ENCODE results near the gene GATA3.
"Not testable (repeated sequence)": the region's sequence is repeated elsewhere in the genome, so short reads cannot be mapped to it uniquely, and the experiment has no call there.

Gene GATA3

GRCh38 chr10:8017277-8017676 is 37.2 kb upstream of the GATA3 start:
- no peak overlapping the region for H3K4me3 ChIP-seq (ENCODE audit: low read depth, low read length)
- TF ChIP-seq CTCF (IDR thresholded peaks at IDR 0.05; ENCODE audit: low read depth, low read length) = no peak
- in situ Hi-C loops (cut with HindIII; ENCODE audit: low sequenced_read_pairs) = no loop called here
- DNase-seq (ENCODE audit: low read depth, low spot score) = no peak

- DNase-seq (ENCODE audit: low read depth, low spot score) = no peak
- TF ChIP-seq CTCF (IDR thresholded peaks at IDR 0.05; ENCODE audit: low read depth, low read length) = no peak
- in situ Hi-C loops (cut with HindIII; ENCODE audit: low sequenced_read_pairs) = no loop called here
- H3K4me3 ChIP-seq (ENCODE audit: low read depth, low read length) = no peak overlapping the region
These were observed 31.2 kb upstream of the GATA3 start for GRCh38 chr10:8023321-8023720.

- in situ Hi-C loops (cut with HindIII; ENCODE audit: low sequenced_read_pairs) = no loop called here
- TF ChIP-seq CTCF (IDR thresholded peaks at IDR 0.05; ENCODE audit: low read depth, low read length) = no peak
- DNase-seq (ENCODE audit: low read depth, low spot score) = no peak
- H3K4me3 ChIP-seq (ENCODE audit: low read depth, low read length) = no peak overlapping the region
These were observed 30.6 kb upstream of the GATA3 start for GRCh38 chr10:8023851-8024250.

GRCh38 chr10:8026349-8027259 is 27.9 kb upstream of the GATA3 start:
- DNase-seq (ENCODE audit: low read depth, low spot score) = no peak
- no peak overlapping the region for H3K4me3 ChIP-seq (ENCODE audit: low read depth, low read length)
- no peak for TF ChIP-seq CTCF (IDR thresholded peaks at IDR 0.05; ENCODE audit: low read depth, low read length)
- in situ Hi-C loops (cut with HindIII; ENCODE audit: low sequenced_read_pairs) = no loop called here

GRCh38 chr10:8031211-8031610 is 23.3 kb upstream of the GATA3 start:
- DNase-seq (ENCODE audit: low read depth, low spot score); H3K4me3 ChIP-seq (ENCODE audit: low read depth, low read length); in situ Hi-C loops (cut with HindIII; ENCODE audit: low sequenced_read_pairs): not testable (repeated sequence)

GRCh38 chr10:8032558-8032957 is 21.9 kb upstream of the GATA3 start:
- TF ChIP-seq CTCF (IDR thresholded peaks at IDR 0.05; ENCODE audit: low read depth, low read length) = no peak
- no peak overlapping the region for H3K4me3 ChIP-seq (ENCODE audit: low read depth, low read length)
- in situ Hi-C loops (cut with HindIII; ENCODE audit: low sequenced_read_pairs) = no loop called here
- DNase-seq (ENCODE audit: low read depth, low spot score) = no peak

DNA sequence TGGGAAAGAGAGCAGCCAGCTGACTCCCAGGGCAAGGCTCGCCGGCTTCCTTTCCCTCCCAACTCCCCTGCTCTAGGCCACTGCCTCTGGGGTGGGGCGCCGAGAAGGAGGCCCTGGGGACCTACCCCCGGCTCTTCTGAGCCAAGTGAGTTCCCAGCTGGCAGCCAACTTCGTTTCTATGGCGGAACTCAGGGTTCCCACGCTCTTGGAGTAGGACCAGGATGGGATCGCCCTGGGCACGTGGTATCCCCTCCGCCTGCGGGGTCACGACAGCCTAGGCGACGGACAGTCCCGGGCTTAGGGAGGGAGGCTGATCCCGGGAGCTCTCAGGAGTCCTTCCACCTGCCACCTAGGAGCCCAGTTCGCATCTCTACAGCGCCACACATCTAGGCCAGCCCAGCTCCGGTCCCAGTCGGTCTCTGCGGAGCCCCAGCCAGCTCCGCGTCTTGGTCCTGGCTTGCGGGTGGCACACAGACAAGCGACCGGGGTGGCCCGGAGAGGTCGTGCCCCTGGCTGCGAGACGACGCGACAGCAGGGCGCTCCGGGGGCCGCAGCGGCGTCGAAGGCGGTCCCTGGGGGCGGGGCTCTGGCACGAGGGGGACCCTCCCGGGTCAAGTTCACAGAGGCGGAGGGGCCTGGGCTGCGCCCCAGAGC is 20.5 kb upstream of the GATA3 start:
- no peak overlapping the region for H3K4me3 ChIP-seq (ENCODE audit: low read depth, low read length)
- DNase-seq (ENCODE audit: low read depth, low spot score) = no peak
- TF ChIP-seq CTCF (IDR thresholded peaks at IDR 0.05; ENCODE audit: low read depth, low read length) = no peak
- in situ Hi-C loops (cut with HindIII; ENCODE audit: low sequenced_read_pairs) = no loop called here

Measured in astrocyte of the spinal cord (primary cell).